ENCODE data around the gene SDK2. TPM values are rescaled to one million over a fixed set of nuclear protein-coding genes. Genes with fewer than 3 reads are reported as not detected.

SDK2 gene
- total RNA-seq, 2 donors from 2014 or later: 0.26 to 0.33 TPM

DNA sequence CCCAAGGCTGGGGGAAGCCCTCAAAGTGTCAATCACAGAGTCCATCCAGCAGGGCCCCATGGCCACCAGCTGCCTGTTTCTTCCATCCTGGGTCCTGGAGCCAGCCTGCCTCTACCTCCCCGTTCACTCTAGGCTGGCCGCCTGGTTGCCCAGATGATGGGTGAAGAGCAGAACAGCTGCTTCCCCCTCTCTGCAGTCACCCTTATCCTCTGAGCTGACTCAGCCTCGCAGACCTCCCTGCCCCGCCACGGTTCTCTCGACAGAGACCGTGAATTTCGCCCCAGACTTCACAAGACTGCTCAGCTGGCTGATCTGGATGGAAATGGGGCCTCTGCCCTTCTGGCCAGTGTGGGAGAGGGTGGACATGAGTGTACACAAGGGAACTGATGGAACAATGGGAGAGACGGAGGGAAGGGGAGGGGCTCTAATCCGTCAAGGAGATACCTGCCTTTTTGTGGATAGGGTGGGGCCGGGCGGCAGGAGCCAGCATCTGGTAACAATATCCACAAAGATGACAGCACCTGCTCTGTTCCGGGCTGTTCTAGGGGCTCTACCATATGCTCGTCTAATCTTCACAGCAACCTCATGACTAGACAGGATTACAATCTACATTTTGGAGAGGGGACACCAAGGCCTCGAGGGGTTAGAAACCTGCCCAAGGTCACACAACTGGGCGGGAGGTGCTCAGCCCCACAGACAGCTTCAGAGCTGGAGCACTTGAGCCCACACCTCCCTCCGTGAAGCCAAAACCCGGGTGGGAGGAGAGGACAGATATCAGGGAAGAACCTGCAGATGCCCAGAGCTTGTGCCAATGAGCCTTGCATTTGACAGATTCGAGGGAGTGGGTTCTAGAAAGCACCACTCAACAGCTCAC lies 136.0 kb downstream of the SDK2 start:
- H3K4me1 ChIP-seq: no peaks in the 10 kb centered on the region
- ATAC-seq (no peak), DNase-seq (no peak)
- intact Hi-C loops (cut with DNase I): no loop called here
- no peak overlapping the region for H3K4me3 ChIP-seq
- H3K36me3 ChIP-seq (replicated peaks in 1 of 2; ENCODE audit: insufficient read depth in 1 of 2, low read depth in 2 of 2): no peaks in the 10 kb centered on the region
- TF ChIP-seq POLR2A (IDR thresholded peaks at IDR 0.05): no peak
- TF ChIP-seq, protein P1, sequence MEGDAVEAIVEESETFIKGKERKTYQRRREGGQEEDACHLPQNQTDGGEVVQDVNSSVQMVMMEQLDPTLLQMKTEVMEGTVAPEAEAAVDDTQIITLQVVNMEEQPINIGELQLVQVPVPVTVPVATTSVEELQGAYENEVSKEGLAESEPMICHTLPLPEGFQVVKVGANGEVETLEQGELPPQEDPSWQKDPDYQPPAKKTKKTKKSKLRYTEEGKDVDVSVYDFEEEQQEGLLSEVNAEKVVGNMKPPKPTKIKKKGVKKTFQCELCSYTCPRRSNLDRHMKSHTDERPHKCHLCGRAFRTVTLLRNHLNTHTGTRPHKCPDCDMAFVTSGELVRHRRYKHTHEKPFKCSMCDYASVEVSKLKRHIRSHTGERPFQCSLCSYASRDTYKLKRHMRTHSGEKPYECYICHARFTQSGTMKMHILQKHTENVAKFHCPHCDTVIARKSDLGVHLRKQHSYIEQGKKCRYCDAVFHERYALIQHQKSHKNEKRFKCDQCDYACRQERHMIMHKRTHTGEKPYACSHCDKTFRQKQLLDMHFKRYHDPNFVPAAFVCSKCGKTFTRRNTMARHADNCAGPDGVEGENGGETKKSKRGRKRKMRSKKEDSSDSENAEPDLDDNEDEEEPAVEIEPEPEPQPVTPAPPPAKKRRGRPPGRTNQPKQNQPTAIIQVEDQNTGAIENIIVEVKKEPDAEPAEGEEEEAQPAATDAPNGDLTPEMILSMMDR (IDR thresholded peaks at IDR 0.05): no peak
- WGBS, 2 donors: 49 to 68% methylated on average over 14 to 18 of the region's 19 CpGs
- no peaks in the 10 kb centered on the region for H3K27me3 ChIP-seq
- no peaks in the 10 kb centered on the region for H3K9me3 ChIP-seq
- H3K27ac ChIP-seq: no peak overlapping the region

DNA sequence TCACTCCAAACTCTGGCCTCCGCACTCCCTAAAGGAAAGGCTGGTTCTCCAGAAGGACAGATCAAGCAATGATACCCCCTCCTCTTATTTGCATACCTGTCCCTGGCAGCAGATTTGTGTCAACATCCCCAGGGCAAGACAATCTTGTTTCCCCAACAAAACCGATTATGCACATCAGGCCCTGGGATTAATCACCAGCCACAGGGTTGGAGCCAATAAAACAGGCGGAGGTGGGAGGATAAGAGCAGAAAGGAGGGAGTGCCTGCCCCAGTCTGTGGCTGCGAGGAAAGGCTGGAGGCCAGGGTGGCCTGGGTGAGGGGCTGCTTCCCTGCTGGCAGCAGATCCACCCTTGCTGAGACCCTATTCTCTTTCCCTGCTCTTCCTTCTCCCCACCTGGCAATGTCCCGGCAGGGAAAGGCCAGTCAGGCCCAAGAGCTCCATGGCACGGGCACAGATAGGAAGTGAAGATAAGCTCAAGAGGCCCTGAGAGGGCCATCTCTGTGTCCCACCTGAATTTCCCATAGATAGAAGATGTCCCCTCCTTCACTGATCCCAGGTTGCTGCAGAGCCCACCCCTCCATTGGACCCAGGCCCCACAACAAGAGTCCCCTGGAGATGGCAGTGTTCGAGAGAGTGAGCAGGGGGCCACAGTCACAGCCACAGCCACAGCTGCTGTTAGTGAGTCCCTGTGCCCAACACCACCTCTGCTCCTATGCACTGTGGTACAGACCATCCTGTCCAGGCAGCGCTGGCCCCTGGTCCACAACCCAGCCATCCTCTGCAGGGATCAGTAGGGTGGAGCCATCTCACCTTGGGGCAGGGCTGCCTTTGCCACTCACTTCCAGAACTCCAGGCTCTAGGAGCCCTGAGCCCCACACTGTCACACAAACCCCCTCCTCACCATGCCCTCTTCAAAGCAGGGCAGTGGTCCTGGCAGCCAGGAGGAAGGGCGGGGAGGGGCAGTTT lies 137.5 kb downstream of the SDK2 start:
- Histone ChIP-seq H3K9me3 (no peaks in the 10 kb centered on the region), H3K4me3 (no peak overlapping the region), H3K27ac (no peak overlapping the region), H3K4me1 (no peaks in the 10 kb centered on the region), H3K36me3 (replicated peaks in 1 of 2; ENCODE audit: insufficient read depth in 1 of 2, low read depth in 2 of 2) (no peaks in the 10 kb centered on the region), H3K27me3 (no peaks in the 10 kb centered on the region)
- intact Hi-C loops (cut with DNase I): no loop called here
- no peak for DNase-seq
- WGBS, 2 donors: 67 to 72% methylated on average over 6 to 9 of the region's 9 CpGs
- TF ChIP-seq, protein P1 (IDR thresholded peaks at IDR 0.05): no peak
- no peak for TF ChIP-seq POLR2A (IDR thresholded peaks at IDR 0.05)
- ATAC-seq: no peak

DNA sequence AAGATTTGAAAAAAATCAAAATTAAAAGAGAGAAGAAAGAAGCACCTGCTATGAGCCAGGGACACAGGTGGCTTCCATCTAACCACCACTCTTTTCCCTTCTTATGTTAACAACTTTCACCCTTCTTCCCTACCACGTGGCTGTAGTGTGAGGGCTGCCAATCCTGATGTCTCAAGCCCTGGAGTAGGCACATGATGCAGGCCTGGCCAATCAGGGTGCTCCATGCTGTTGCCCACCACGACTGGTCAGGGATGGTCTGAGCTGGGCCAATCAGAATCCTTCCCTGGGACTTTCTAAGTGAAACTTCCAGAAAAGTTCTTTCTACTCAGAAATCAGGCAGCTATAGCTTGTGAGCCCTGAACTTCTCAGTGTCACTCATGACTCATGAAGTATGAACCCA lies 140.7 kb downstream of the SDK2 start:
- TF ChIP-seq, protein P1 (IDR thresholded peaks at IDR 0.05): no peak
- TF ChIP-seq POLR2A (IDR thresholded peaks at IDR 0.05): no peak
- ATAC-seq (no peak), DNase-seq (no peak)
- Histone ChIP-seq H3K27ac (no peak overlapping the region), H3K27me3 (no peaks in the 10 kb centered on the region), H3K9me3 (no peaks in the 10 kb centered on the region), H3K4me1 (no peaks in the 10 kb centered on the region), H3K36me3 (replicated peaks in 1 of 2; ENCODE audit: insufficient read depth in 1 of 2, low read depth in 2 of 2) (no peaks in the 10 kb centered on the region), H3K4me3 (no peak overlapping the region)
- intact Hi-C loops (cut with DNase I): no loop called here
- 20 to 26% methylated on average over 2 of the region's 2 CpGs for WGBS, 2 donors

DNA sequence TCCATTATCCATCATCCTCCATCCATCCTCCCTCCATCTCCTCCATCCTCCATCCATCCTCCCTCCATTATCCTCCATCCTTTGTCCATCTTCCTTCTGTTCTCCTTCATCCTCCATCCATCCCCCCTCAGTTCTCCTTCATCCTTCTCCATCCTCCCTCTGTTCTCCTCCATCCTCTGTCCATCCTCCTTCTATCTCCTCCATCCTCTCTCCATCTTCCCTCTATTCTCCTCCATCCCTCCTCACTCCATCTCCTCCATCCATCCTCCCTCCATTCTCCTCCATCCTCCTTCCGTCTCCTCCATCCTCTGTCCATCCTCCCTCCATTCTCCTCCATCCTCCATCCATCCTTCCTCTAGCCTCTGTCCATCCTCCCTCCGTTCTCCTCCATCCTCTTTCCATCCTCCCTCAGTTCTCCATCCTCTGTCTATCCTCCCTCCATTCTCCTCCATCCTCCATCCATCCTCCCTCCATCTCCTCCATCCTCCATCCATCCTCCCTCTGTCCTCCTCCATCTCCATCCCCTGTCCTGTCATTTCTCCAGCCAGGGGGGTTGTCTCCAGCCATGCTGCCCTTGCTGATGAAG lies 143.7 kb downstream of the SDK2 start:
- intact Hi-C loops (cut with DNase I): no loop called here
- no peak for DNase-seq
- WGBS, 2 donors: 33 to 37% methylated on average over 2 of the region's 2 CpGs

More for the DNA sequence above, 143.7 kb downstream of the SDK2 start:
- no peak for ATAC-seq
- H3K27ac ChIP-seq: no peak overlapping the region
- TF ChIP-seq, protein P1 (IDR thresholded peaks at IDR 0.05): no peak
- no peak for TF ChIP-seq POLR2A (IDR thresholded peaks at IDR 0.05)
- no peaks in the 10 kb centered on the region for H3K36me3 ChIP-seq (replicated peaks in 1 of 2; ENCODE audit: insufficient read depth in 1 of 2, low read depth in 2 of 2)
- H3K4me1 ChIP-seq: no peaks in the 10 kb centered on the region
- no peaks in the 10 kb centered on the region for H3K27me3 ChIP-seq
- no peak overlapping the region for H3K4me3 ChIP-seq
- H3K9me3 ChIP-seq: no peaks in the 10 kb centered on the region
